ENCODE data around the gene PIK3CD.
A peak's percentile ranks its signal among the peaks of the same experiment; 100 is the strongest.

The PIK3CD gene

DNA sequence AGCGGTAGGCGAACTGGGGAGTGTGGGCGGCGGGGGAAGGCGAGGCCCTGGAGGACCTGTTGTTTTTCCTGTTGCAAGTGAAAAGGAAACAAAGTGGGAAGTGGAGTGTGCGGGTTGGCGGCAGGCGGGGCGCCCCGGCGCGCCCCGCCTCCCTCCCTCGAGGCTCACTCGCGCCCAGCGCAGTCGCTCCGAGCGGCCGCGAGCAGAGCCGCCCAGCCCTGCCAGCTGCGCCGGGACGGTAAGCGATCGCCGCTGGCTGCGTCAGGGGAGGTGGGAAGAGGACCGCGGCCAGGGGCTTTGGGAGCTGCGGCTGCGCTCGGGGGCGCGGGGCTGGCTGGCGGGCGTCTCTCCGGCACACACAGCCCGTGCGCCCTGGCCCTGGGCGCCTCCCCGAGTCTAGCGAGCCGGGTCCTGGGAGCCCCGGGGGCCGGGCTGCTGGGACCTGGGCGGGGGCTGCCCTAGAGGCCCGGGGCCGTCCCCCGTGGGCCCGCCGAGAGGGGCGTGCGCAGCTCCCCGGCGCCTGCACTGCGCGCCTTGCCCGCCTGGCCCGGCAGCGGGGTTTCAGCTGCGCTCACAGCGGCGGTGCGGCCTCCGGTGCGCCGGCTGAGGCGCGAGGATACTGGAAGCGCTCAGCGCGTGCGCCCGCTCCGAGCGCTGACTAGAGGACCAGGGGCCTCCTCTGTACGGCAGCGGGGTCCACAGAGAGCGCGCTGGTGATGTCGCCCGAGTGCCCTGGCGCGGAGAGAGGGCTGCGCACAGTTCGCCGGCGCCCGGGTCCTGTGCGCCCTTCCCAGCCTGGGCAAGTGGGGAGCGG lies at the start of gene PIK3CD:
Gene PIK3CD (plus strand): TSS at position 167 of the 814 bp plus-strand sequence. CDS start 58,725 bp downstream, outside the sequence.
- peak; percentile 69 for DNase-seq

DNA sequence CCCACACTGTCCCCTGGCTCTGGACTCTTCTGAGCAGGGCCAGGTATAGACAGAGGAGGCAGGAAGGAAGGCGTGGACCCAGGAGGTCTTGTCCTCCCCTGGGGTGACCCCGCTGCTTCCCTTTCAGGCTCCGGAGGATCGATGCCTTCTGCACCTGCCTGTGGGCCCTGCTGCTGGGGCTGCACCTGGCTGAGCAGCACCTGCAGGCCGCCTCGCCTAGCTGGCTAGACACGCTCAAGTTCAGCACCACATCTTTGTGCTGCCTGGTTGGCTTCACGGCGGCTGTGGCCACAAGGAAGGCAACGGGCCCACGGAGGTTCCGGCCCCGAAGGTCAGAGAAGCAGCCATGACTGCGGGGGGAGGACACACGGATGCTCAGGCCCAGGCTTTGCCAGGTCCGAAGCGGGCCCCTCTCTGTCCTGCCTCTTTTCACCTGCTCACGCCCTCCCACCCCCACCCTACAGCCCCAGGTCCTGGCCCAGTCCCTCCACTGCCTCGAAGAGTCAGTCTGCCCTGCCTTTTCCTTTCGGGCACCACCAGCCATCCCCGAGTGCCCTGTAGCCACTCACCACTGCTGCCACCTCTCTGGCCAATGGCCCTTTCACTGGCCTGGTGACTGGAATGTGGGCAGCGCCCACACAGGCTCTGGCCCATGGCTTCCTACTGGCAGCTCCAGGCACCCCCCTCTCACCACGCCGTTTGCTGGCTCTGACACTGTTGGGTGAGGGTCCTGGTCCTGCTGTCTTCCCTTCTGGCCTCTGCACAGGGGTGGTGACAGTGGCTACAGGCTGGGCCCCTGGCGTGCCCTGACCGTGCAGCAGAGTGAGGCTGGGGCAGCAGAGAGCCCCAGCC lies 49.4 kb upstream of the PIK3CD start:
- DNase-seq: no peak

DNA sequence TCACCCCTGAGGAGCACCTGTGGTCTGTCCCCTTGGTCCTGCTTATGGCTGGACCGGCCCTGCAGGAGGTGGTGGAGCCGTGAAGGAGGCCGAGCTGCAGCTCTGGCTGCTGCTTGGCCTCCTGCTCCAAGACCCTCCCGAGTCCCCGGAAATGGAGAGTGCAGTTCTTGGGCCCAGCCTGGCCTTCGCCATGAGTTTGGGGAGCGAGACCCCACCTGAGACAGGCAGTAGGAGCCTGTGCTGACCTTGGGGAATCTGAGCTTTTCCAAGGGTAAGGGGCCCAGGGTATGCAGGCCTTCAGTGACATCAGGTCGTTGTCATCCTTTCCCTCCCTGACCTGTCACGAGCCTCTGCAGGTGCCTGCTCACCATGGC lies 48.8 kb upstream of the PIK3CD start:
- DNase-seq: no peak

DNA sequence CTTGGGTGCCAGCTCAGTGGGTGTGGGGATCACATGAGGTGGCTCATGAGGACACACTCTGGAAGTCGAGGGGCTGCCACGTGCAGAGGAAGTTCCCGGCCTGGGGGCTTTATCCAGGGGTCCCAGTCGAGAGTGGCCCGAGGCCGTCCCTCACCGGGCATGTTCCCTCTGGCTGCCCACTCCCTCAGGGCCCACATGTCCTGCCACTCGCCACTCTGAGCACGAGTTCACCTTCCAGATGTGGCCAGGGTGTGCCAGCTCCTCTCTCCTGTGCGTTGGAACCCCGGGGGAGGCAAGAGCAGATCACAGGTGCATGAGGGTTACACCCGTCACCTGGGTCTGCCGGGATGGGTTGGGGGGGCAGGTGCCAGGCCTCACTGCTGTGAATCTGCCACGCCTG lies 48.2 kb upstream of the PIK3CD start:
- no peak for DNase-seq

DNA sequence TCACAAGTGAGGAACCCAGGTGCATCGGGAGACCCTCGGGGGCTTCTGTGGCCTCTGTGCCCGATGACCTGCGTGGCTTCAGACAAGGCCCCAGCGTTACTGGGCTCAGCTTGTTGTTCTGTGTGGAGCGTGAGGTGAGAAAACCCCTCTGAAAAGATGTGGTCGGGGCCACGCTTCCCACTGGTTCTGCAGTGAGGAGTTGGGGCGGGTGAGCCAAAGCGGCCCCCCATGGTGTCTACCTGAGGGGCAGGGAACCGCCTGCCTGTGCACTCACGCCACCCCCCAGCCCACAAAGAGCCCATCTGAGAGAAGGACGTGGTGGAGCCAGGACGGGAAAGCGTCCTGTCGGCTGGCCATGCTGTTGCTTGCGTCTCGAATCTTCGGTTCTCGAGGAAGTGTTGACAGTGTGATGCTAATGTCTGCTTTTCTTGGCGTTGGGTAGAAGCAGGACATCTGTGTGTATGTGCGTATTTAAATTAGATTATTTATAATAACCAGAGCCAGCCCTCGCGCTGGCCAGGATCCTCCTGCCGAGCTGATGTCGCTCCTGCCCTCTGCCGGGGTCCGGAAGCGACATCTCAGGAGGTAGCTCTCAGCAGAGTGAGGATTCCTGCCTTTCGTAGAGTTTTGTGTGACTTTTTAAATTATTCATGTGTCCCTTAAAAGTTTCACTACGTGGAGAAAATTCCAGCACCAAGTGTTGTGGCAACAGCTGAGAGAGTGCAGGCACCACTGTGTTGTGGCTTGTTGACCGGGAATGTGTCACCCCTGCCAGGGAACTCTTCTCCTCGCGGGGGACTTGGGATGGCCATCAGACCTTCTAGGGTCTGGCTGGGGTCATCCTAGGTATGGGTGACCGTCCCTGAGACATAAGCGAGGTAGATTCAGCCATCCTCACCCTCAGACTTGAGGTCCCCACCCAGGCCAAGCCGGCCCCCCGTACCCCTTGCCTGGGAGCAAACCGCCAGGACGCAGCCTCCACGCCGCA lies 47.5 kb upstream of the PIK3CD start:
- DNase-seq: no peak

DNA sequence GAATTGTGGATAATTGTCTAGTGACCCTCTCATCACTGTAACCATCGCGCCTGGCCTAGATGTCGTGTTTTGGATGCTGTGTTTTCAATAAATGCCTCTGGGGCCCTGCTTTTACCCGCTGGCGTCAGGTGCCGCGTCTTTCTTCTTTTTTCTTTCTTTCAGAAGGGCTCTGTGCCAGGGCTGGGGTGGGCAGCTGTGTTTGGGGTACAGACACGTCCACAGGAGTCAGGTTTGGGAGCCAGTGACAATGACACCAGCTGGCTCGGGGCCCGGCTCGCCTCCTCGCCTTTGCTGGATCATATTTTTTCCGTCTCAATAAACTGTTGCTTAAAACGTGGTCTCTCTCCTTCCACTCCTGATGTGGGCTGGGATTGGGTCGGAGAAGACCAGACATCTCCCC lies 46.7 kb upstream of the PIK3CD start:
- DNase-seq: no peak

DNA sequence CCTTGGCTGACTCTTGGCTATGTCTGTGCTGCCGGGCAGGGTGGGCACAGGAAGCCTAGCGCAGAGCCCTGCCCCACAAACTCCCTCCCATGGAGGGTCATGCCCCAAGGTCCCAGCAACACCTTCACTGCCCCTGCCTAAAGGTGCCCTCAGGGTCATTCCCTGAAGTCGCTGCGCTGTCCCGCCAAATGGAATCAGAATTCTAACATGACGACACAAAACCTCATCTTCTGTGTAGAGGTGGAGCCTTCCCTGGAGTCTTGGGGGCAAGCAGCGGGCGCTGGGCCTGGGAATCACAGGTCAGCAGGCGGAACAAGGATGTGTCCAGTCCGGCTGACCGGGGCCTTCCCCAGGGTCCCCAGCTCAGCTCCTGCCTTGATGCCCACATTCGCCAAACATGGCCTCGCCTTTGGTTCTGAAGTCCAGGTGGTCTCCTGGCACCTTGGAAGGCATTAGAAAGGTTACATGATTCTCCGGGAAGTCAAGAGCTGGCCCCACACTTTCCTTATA lies 45.5 kb upstream of the PIK3CD start:
- DNase-seq: no peak

DNA sequence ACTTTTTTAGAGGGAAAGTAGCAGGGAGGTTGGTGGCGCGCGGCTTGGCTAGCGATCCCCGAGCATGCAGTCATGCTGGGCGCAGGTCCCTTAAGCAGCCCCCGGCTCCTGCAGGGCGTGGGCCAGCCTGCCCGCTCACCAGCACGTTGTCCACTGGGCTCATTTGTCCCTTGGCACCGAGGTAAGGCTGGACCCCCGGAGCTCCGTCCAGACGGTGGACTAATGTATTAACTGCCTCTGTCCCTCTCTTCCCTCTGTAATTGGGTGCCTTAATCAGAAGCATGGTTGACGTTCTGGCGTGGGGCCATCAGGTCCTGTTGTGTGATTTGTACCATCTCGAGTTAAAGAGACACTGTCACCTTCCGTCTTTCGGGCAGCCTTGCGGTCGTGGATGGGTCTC lies 45.1 kb upstream of the PIK3CD start:
- no peak for DNase-seq

DNA sequence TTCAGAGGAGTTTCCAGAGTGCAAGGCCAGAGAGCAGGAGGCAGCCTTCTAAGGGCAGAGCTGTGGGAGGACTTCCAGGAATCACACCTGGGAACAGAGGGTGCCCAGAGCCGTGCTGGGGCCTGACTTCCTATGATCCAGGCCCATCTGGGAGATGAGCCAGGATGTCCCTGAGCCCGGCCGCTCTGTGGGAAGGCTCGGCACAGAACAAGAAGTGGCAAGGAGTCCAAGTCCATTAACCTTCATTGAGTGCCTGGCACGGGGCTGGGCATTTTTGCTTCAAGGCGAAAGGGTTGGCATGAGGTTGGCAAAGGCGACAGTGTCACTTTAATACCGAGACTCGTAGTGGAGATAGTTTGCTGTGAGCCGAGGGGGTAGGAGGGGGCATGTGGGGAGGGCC lies 44.6 kb upstream of the PIK3CD start:
- DNase-seq: no peak

DNA sequence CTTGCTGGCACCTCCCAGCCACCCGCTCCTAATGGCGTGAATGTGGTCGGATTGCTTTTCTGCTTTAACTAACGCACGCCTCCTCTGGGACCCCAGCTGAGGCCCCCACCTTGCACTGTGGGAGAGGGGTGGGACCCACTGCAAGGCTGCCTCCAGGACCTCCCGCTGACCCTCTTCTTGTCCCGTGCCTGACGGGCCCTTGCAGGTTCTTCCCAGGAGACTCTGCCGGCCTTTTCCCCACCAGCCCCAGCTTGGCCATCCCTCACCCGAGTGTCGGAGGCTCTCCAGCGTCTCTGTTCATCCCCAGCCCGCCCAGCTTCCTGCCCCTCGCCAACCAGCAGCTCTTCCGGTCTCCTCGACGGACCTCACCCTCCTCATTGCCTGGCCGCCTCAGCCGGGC lies 44.2 kb upstream of the PIK3CD start:
- no peak for DNase-seq

DNA sequence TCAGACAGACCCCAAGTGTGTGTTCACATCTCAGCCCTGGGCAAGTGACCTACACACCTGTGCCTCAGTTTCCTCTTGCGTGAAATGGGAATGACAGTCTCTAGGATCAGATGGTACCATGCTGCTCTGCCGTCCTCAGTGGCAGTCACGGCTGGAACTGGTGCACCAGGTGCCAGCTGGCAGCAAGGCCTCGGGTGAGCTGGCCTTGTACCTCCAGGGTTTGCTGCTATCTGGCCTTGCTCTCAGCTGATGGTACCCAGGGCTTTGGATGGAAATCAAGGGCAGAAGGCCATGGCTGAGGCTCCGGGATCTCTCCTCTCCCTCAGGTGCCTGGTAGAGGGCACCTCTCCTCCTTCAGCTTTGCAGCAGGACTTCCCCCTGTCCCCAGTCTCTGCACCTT lies 41.5 kb upstream of the PIK3CD start:
- no peak for DNase-seq

DNA sequence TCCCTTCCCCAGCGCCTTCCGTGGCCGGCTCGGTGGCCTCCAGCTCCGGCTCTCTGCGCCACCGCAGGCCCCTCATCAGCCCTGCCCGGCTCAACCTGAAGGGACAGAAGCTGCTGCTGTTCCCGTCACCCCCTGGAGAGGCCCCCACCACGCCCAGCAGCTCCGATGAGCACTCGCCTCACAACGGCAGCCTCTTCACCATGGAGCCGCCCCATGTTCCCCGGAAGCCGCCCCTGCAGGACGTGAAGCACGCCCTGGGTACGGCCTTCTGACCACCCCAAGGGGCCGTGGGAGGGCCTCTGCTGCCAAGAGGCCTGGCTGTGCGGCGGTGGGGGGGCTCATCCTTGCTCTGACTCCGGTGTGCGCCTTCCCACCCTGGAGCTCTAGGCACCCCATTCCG lies 41.0 kb upstream of the PIK3CD start:
- DNase-seq: no peak

DNA sequence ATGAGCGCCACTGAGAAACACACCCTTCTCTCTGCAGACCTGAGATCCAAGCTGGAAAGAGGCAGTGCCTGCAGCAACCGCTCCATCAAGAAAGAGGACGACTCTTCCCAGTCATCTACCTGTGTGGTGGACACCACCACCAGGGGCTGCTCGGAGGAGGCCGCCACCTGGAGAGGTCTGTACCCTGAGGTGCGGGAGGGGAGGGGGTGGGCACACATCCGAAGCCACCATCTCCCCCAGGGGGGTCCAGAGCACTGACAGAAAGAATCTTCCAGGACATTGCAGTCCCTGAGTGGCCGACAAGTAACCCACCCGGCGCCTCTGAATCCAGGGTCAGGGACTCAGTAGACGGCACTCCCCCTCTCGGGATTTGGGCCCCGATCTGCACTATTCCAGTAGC lies 39.8 kb upstream of the PIK3CD start:
- DNase-seq: no peak

DNA sequence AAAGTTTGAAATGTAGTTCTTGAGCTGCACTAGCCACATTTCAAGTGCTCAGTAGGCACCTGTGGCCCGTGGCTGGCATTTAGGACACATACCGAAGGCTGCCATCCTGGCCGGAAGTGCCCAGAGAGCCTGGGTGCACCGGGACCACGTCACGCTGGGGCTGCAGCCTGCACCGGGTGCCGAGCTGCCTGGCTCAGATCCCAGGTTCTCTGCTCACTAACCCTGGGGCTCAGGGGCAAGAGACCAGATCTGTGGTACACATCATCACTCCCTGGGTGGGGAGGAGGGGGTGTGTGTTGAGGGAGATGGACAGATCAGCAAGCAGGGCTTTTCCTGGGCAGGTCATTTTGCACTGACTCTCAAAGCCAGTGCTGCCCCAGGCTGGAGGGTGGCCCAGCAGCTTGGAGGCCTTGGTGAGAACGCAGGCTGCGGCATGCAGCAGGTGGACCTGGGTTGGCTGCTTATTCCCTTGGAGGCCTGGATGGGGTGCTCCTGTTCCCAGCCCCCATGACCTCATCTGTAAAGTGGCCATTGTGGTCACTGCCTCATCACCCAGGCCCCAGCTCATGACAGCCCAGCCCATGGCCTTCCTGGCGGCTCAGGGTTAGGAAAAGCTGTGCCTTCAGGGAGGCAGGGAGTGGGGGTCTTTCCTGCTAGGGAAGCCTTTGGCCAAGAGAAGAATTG lies 39.2 kb upstream of the PIK3CD start:
- no peak for DNase-seq

DNA sequence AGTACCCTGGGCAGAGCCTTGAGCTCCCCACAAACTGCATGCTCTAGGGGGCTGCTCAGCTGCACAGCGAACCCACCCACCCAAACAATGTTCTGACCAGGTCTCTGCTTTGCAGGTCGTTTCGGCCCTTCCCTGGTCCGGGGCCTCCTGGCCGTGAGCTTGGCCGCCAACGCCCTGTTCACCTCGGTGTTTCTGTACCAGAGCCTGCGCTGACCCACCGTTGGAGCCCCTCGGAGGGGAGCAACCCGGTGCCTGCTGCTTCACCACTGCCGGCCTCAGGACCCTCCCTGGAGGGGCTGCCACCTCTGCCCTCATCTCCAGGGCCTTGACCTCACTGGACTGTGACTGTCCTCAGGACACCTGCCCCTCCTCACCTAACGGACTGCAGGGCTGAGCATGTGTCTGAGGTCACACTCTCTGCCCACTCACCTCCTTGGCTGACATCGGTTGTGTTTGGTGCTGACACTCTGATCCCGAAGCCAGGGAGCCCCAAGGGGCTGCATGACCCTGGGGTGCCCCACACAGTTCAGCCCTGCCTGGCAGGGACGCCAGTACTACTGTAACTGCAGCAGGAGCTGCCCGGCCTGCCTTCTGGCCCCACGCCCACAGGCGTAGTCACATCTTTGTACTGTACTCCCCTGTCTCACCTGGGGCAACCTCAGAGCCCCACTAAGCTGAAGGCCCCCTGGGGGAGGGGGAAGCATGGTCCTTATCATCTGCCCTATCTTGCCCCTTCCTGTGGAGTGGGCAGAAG lies 38.5 kb upstream of the PIK3CD start:
- DNase-seq: no peak

DNA sequence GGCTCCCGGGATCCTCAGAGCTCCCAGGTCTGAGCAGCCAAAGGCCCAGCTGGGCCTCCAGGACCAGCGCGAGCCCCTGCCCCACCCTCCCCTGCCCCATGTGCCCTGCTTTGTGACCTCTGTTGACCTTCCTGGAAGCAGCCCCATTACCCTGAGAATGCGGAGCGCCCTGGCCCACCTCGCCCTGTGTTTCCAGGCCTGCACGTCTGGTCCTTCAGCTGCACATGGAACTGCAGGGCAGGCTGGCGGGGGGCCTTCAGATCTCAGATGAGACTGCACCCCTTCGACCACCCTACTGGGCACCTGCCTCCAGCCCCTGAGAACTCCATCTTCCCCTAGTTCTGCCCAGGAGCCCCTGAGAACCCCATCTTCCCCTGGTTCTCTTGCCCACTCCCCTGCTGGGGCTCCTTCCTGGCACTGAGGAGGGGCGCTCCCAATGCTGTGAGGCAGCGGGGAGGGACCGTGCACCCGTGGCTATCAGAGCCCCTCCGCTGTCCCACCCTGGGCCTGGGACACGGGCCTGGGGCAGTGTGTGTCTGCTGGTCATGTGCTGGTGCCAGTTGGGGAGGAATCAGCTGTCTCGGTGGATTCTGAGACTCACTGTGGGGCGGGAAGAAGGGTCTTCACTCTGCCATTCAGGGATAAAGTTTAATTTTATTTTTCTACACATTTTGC lies 37.8 kb upstream of the PIK3CD start:
- no peak for DNase-seq

DNA sequence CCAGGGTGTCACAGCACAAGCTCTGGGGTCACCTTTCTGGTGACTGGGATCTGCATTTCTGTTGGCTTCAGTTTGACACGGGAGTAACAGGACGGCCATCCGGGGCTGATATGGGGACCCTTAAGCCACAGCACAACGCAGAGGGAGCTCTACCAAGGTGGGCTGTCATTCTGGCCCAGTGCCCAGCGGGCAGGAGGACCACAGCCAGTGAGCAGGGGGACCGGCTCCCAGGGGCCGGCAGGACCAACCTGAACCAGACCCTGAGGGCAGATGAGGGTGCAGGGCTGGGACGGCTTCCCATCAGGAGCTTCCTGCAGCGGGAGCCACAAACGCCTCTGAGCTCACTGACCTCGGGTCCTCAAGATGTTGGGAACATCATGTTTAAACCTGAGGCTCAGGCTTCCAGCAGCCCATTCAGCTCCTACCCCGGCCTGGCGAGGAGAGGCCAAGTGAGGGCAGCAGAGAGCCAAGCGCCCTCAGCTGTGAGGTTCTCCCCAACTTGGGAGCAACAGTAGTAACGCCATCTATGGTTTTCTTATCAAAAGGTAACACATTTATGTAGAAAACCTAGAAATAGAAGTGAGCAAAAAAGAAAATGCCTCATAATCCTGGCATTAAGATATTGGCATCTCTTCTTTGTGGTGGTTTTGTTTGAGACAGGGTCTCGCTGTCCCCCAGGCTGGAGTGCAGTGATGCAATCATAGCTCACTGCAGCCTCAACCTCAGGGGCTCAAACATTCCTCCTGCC lies 36.0 kb upstream of the PIK3CD start:
- peak; percentile 78 for DNase-seq

DNA sequence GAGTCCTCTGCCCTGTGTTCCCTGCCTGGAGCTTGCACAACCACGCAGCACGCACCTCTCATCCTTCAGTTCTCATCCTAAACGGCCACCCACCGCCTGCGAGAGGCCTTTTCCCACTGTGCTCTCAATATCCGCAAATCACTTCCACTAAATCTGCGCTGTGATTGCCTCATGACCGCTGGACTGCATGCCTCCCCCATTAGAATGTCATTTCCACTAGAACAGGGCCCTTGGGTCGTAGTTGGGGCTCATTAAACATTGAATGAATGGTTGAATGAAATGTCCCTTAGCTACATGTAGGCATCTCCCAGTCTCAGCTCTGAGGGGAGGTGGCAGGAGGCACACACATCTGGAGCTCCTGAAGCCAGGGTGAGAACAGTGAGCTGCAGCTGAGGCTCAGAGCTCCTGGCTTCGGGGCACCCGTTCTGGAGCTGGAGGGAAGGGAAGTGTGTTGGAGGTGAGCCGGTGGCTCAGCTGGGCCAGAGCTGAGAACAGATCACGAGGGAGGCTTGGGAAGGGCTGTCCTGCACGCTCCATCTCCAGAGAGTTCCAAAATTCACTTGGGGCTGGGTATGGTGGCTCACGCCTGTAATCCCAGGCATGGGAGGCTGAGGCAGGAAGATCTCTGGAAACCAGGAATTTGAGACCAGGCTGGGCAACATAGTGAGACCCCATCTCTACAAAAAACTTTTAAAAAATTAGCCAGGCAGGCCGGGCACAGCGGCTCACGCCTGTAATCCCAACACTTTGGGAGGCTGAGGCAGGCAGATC lies 32.4 kb upstream of the PIK3CD start:
- no peak for DNase-seq

DNA sequence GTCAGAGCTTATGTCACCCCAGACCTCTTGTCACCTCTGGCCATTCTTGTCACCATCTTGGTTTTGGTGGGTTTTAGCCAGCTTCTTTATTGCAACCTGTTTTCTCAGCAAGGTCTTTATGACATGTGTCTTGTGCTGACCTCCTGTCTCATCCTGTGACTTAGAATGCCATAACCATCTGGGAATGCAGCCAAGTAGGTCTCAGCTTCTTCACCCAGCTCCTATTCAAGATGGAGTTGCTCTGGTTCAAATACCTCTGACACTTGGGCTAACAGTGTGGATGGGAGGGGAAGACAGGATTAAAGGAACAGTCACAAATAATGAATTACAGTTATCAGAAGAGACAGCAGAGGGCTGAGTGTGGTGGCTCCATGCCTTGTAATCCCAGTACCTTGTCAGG lies 30.5 kb upstream of the PIK3CD start:
- peak; percentile 33 for DNase-seq
